OCI-LY1 (cell line): ENCODE measurements around the gene TMCC1.

Source experiments
- EZH2 ChIP-seq: fragments of 200-600 bp; sonication (generic), shearing (Covaris generic); IDR thresholded peaks from 2 replicates; pipeline ENCODE4 v1.8.0; 2017; ENCODE audit warnings: borderline replicate concordance, mixed run types, mild to moderate bottlenecking, antibody characterized with exemption, low read length, moderate library complexity, mixed read lengths
- TF ChIP-seq, protein P1 (sequence below): fragments of 200-600 bp; sonication (generic), shearing (Covaris generic); IDR thresholded peaks from 2 replicates; pipeline ENCODE4 v1.5.1; 2017; ENCODE audit warnings: mild to moderate bottlenecking, antibody characterized with exemption, low read length, moderate library complexity, mixed read lengths

DNA sequence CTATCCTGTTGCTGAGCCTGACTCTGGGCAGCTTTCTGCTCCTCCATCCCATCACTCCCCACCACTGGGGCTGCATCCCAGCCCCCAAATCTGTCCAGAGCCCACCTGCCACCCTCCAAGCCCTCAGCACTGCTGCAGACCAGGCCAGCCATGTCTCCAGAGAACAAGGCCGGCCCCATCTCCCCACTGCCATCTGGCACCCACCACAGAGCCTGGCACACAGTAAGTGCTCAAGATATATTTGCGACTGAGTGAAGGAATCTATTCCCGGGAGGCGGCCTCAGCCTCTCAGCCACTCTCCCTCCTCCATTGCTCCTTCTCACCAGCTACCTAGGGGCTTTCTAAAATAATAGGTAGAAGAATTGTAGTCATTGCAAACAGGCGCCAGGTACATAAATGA is 291.8 kb downstream of the TMCC1 start:
- TF ChIP-seq EZH2, result no peak
- TF ChIP-seq, protein P1, sequence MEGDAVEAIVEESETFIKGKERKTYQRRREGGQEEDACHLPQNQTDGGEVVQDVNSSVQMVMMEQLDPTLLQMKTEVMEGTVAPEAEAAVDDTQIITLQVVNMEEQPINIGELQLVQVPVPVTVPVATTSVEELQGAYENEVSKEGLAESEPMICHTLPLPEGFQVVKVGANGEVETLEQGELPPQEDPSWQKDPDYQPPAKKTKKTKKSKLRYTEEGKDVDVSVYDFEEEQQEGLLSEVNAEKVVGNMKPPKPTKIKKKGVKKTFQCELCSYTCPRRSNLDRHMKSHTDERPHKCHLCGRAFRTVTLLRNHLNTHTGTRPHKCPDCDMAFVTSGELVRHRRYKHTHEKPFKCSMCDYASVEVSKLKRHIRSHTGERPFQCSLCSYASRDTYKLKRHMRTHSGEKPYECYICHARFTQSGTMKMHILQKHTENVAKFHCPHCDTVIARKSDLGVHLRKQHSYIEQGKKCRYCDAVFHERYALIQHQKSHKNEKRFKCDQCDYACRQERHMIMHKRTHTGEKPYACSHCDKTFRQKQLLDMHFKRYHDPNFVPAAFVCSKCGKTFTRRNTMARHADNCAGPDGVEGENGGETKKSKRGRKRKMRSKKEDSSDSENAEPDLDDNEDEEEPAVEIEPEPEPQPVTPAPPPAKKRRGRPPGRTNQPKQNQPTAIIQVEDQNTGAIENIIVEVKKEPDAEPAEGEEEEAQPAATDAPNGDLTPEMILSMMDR, result no peak
